Measurements from ENCODE around the gene PRAMEF33. TPM values are rescaled to one million over a fixed set of nuclear protein-coding genes. Genes with fewer than 3 reads are reported as not detected.
A peak's percentile ranks its signal among the peaks of the same experiment; 100 is the strongest.
"Not testable (repeated sequence)": the region's sequence is repeated elsewhere in the genome, so short reads cannot be mapped to it uniquely, and the experiment has no call there.

Gene PRAMEF33
- polyA plus RNA-seq (ENCODE audit: insufficient read length in 10 of 10): not detected
- long read RNA-seq, donor 1: 0 reads
- long read RNA-seq, donor 2: 0 reads
- long read RNA-seq, donor 3: 0 reads
- long read RNA-seq, donor 4: 0 reads
- long read RNA-seq, donor 5: 0 reads
- long read RNA-seq, donor 6: 0 reads
- long read RNA-seq, donor 7: 0 reads
- long read RNA-seq, donor 8: 0 reads
- long read RNA-seq, donor 9: 0 reads

GRCh38 chr1:13303239-13303638 lies at the start of gene PRAMEF33:
PRAMEF33 (plus strand) TSS chr1:13303539; CDS start chr1:13305955, 2,416 bp downstream.
- DNase-seq: not testable (repeated sequence)

- DNase-seq: not testable (repeated sequence)
These were observed 49.4 kb upstream of the PRAMEF33 start, which contains the start of gene PRAMEF5 for GRCh38 chr1:13253898-13254297. PRAMEF5 (plus strand) TSS chr1:13254198; CDS start chr1:13259269, 5,071 bp downstream.

- not testable (repeated sequence) for DNase-seq
These were observed 38.2 kb upstream of the PRAMEF33 start for GRCh38 chr1:13265124-13265523.

GRCh38 chr1:13277016-13277415 lies 26.3 kb upstream of the PRAMEF33 start:
- not testable (repeated sequence) for DNase-seq

- DNase-seq: not testable (repeated sequence)
These were observed 23.7 kb upstream of the PRAMEF33 start for GRCh38 chr1:13279617-13280016.

GRCh38 chr1:13285037-13285436 lies 18.3 kb upstream of the PRAMEF33 start, which contains the start of gene PRAMEF8:
PRAMEF8 (minus strand) TSS chr1:13285137; CDS start chr1:13284091, 1,046 bp downstream.
- DNase-seq: not testable (repeated sequence)

- not testable (repeated sequence) for DNase-seq
These were observed 14.3 kb upstream of the PRAMEF33 start for GRCh38 chr1:13289030-13289429.

GRCh38 chr1:13297216-13297931 lies 6.0 kb upstream of the PRAMEF33 start:
- DNase-seq: not testable (repeated sequence)

- not testable (repeated sequence) for DNase-seq
These were observed 4.6 kb upstream of the PRAMEF33 start for GRCh38 chr1:13298699-13299098.

- not testable (repeated sequence) for DNase-seq
These were observed 1.1 kb upstream of the PRAMEF33 start for GRCh38 chr1:13302197-13302596.

- DNase-seq: not testable (repeated sequence)
These were observed 11.9 kb downstream of the PRAMEF33 start, which contains the start of gene PRAMEF15 for GRCh38 chr1:13315281-13315680. PRAMEF15 (plus strand) TSS chr1:13315581; CDS start chr1:13318408, 2,827 bp downstream.

GRCh38 chr1:13342496-13342895 lies 39.2 kb downstream of the PRAMEF33 start:
- not testable (repeated sequence) for DNase-seq

GRCh38 chr1:13347034-13347433 lies 43.7 kb downstream of the PRAMEF33 start, which contains the start of gene PRAMEF14:
PRAMEF14 (minus strand) TSS chr1:13347134; CDS start chr1:13345314, 1,820 bp downstream.
- DNase-seq: not testable (repeated sequence)

- not testable (repeated sequence) for DNase-seq
These were observed 50.1 kb downstream of the PRAMEF33 start for GRCh38 chr1:13353476-13353875.

GRCh38 chr1:13354475-13354874 lies 51.1 kb downstream of the PRAMEF33 start:
- DNase-seq: not testable (repeated sequence)

GRCh38 chr1:13356774-13357173 lies 53.4 kb downstream of the PRAMEF33 start:
- peak; percentile 8 to 45 (median 36) for DNase-seq

Other genes starting within 250 kb of the PRAMEF33 start
- gene PRAMEF27, start 247.0 kb upstream of the PRAMEF33 start, polyA plus RNA-seq (ENCODE audit: insufficient read length in 10 of 10): not detected
- gene HNRNPCL3, start 242.8 kb upstream of the PRAMEF33 start, polyA plus RNA-seq (ENCODE audit: insufficient read length in 10 of 10): under 1 TPM in 1 of 10 donors, not detected in 9; 0.19 TPM
- gene PRAMEF25, start 232.8 kb upstream of the PRAMEF33 start, polyA plus RNA-seq (ENCODE audit: insufficient read length in 10 of 10): not detected
- under 1 TPM in 1 of 10 donors, not detected in 9; 0.15 TPM for gene HNRNPCL2, start 186.7 kb upstream of the PRAMEF33 start, polyA plus RNA-seq (ENCODE audit: insufficient read length in 10 of 10)
- not detected for gene PRAMEF26, start 147.5 kb upstream of the PRAMEF33 start, polyA plus RNA-seq (ENCODE audit: insufficient read length in 10 of 10)
- gene HNRNPCL4, start 137.9 kb upstream of the PRAMEF33 start, polyA plus RNA-seq (ENCODE audit: insufficient read length in 10 of 10): under 1 TPM in 2 of 10 donors, not detected in 8; 0.15 to 0.31 TPM
- not detected for gene PRAMEF9, start 131.7 kb upstream of the PRAMEF33 start, polyA plus RNA-seq (ENCODE audit: insufficient read length in 10 of 10)
- not detected for gene PRAMEF13, start 102.1 kb upstream of the PRAMEF33 start, polyA plus RNA-seq (ENCODE audit: insufficient read length in 10 of 10)
- not detected for gene PRAMEF18, start 77.4 kb upstream of the PRAMEF33 start, polyA plus RNA-seq (ENCODE audit: insufficient read length in 10 of 10)
- not detected for gene PRAMEF5, start 49.3 kb upstream of the PRAMEF33 start, polyA plus RNA-seq (ENCODE audit: insufficient read length in 10 of 10)
- not detected for gene PRAMEF8, start 18.4 kb upstream of the PRAMEF33 start, polyA plus RNA-seq (ENCODE audit: insufficient read length in 10 of 10)
- not detected for gene PRAMEF15, start 12.0 kb downstream of the PRAMEF33 start, polyA plus RNA-seq (ENCODE audit: insufficient read length in 10 of 10)
- not detected for gene PRAMEF14, start 43.6 kb downstream of the PRAMEF33 start, polyA plus RNA-seq (ENCODE audit: insufficient read length in 10 of 10)
- not detected for gene PRAMEF19, start 68.4 kb downstream of the PRAMEF33 start, polyA plus RNA-seq (ENCODE audit: insufficient read length in 10 of 10)
- gene PRAMEF17, start 86.1 kb downstream of the PRAMEF33 start, polyA plus RNA-seq (ENCODE audit: insufficient read length in 10 of 10): not detected
- gene PRAMEF20, start 106.9 kb downstream of the PRAMEF33 start, polyA plus RNA-seq (ENCODE audit: insufficient read length in 10 of 10): under 1 TPM in 1 of 10 donors, not detected in 9; 0.20 TPM
- 10 to 100 TPM in 9 of 10 donors, 1 to 10 TPM in 1; 9.6 to 38.9 (median 31.8) TPM for gene LRRC38, start 210.5 kb downstream of the PRAMEF33 start, polyA plus RNA-seq (ENCODE audit: insufficient read length in 10 of 10)